Adrenal gland (tissue), 12 donors: ENCODE results near the gene RAB3B. TPM values are rescaled to one million over a fixed set of nuclear protein-coding genes. Genes with fewer than 3 reads are reported as not detected.

Experiments
- DNase-seq, 7 donors: peaks; one replicate each; pipeline ENCODE4 v3.0.0-alpha.2; 2019 to 2020
- H3K27ac ChIP-seq, 5 donors: fragments of 200-600 bp; sonication (generic) in 4 of 5; 1 replicate in 3 of 5; 2 replicates in 2 of 5; pipeline versions ENCODE4 v1.5.1 to v1.8.0; 2016 to 2020; ENCODE audit warnings: mild to moderate bottlenecking in 1 of 5
- H3K27me3 ChIP-seq: fragments of 200-600 bp; 2 replicates; pipeline ENCODE4 v1.8.0; 2021
- H3K36me3 ChIP-seq, 2 donors: fragments of 200-600 bp; replicated peaks in 1 of 2; 1 replicate in 1 of 2; 2 replicates in 1 of 2; pipeline versions ENCODE4 v1.5.1 to v1.8.0; 2018 to 2022
- H3K4me1 ChIP-seq, 2 donors: fragments of 200-600 bp; replicated peaks in 1 of 2; 1 replicate in 1 of 2; 2 replicates in 1 of 2; pipeline versions ENCODE4 v1.5.1 to v1.8.0; 2018 to 2021
- H3K4me3 ChIP-seq, 4 donors: fragments of 200-600 bp; sonication (generic) in 3 of 4; one replicate each; pipeline ENCODE4 v1.5.1; 2016 to 2018
- H3K9me3 ChIP-seq, 3 donors: fragments of 200-600 bp; sonication (generic) in 1 of 3; replicated peaks in 1 of 3; 1 replicate in 2 of 3; 2 replicates in 1 of 3; pipeline versions ENCODE4 v1.5.1 to v1.8.0; 2016 to 2021
- POLR2A ChIP-seq, 2 donors: fragments of 450-650 bp; IDR thresholded peaks; one replicate each; pipeline ENCODE4 v1.6.1; 2017; ENCODE audit warnings: antibody characterized with exemption in 2 of 2, mild to moderate bottlenecking in 2 of 2, moderate library complexity in 1 of 2
- WGBS, 4 donors: extraction: QIAGEN DNeasy Blood & Tissue Kit in 2 of 4; methylation state at CpG; one replicate each; pipeline versions ENCODE4 v1.1.5 to v1.1.7; 2013 to 2017; 5-methylcytosine and 5-hydroxymethylcytosine counted together
- intact Hi-C, 2 donors: fragments of 100-400 bp; cut with DNase I; formaldehyde crosslinking; loops; one replicate each; pipeline versions ENCODE4 v1.14.1 to v1.15.0; 2022 to 2023
- polyA plus RNA-seq, 3 donors: library from polyadenylated mRNA; stranded (reverse); fragments of 200-250 nt in 2 of 3; fragments of 350-450 nt in 1 of 3; fragmentation: Illumina TruSeq in 1 of 3; extraction: RNeasy Lipid Tissue Mini Kit (QIAGEN cat#74804) in 1 of 3; gene quantifications; one replicate each; pipeline ENCODE4 v1.2.3, GENCODE V29; 2013 to 2014
- total RNA-seq, 9 donors: library from RNA; depleted of rRNA in 4 of 9; stranded (reverse); fragments of >200 nt in 4 of 9; fragments of 120-200 nt in 1 of 9; fragmentation: NEBNext Ultra II Directional in 1 of 9; extraction: Animal tissue kit (Norgen Biotek cat#: 25700) in 1 of 9; gene quantifications; one replicate each; pipeline versions ENCODE4 v1.1.0 to v1.2.4, GENCODE V29; 2013 to 2023
- TF ChIP-seq, protein P1 (sequence below), 6 experiments: fragments of 450-650 bp in 4 of 6; fragments of 200-600 bp in 2 of 6; sonication (generic) in 1 of 6; IDR thresholded peaks; 1 replicate in 5 of 6; 2 replicates in 1 of 6; pipeline versions ENCODE4 v1.5.1 to v1.8.0; 2016 to 2021; ENCODE audit warnings: antibody characterized with exemption in 6 of 6, mild to moderate bottlenecking in 2 of 6, moderate library complexity in 1 of 6
- donor health status: healthy with polysubstance abuse.
- donor health status: Bipolar disorder and iron deficiency.
- donor health status: DM: yes; HTN: yes; CAD: no.
- donor health status: DM: no; HTN: no; CAD: no.
- donor health status: DM: no; HTN: no; CAD: no.
- donor health status: DM: yes; HTN: yes; CAD: no.

RAB3B gene
- total and polyA plus RNA-seq, 12 donors: 0.20 to 9.2 (median 2.1) TPM

DNA sequence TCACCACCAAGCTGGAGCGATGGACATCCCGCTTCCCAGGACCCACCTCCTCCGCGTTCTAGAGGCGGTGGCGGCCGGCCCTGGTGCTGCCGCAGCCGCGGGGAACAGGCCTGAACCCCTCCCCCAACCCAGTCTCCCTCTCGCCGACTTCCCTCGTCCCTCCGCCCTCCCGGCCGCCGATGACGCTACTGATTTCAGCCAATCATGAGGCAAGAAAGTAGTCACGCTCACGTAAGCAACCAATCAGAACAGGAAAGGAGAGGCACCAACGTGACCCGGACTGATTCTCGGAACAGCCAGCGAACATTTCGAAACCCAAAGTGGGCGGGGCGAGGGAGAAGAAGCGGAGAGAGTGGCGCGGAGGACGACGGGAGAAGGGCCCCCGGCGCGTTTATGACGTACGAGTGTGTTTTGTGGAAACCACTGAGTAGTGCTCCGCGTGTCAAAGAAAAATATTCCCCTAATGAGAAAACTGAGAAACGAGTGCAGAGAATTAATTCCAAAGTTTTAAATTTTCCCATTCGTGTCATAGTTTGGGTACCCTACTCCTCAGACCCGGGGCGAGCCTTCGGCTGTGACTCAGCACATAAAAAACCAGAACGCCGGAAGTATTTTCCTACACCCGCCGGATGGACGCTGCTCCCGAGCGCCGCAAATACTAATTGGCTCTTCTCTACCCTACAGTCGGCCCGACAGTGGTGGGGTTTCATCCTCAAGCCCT, 111.7 kb downstream of the RAB3B start, which contains the start of gene NRDC:
TSS of gene NRDC (minus strand) at position 112 of the 721 bp plus-strand sequence. CDS start 112 bp downstream, outside the sequence.
- H3K27me3 ChIP-seq: no peaks in the 10 kb centered on the region
- DNase-seq: peak; percentile 100
- intact Hi-C loops: no loop called here
- TF ChIP-seq, protein P1, sequence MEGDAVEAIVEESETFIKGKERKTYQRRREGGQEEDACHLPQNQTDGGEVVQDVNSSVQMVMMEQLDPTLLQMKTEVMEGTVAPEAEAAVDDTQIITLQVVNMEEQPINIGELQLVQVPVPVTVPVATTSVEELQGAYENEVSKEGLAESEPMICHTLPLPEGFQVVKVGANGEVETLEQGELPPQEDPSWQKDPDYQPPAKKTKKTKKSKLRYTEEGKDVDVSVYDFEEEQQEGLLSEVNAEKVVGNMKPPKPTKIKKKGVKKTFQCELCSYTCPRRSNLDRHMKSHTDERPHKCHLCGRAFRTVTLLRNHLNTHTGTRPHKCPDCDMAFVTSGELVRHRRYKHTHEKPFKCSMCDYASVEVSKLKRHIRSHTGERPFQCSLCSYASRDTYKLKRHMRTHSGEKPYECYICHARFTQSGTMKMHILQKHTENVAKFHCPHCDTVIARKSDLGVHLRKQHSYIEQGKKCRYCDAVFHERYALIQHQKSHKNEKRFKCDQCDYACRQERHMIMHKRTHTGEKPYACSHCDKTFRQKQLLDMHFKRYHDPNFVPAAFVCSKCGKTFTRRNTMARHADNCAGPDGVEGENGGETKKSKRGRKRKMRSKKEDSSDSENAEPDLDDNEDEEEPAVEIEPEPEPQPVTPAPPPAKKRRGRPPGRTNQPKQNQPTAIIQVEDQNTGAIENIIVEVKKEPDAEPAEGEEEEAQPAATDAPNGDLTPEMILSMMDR (IDR thresholded peaks at IDR 0.05): no peak
- peak; percentile 92 to 96 for TF ChIP-seq POLR2A (IDR thresholded peaks at IDR 0.05)
- WGBS, 4 donors: 0% methylated on average over 34 to 54 of the region's 54 CpGs
- H3K4me1 ChIP-seq: peaks cover 18 to 32% of the 10 kb centered on the region in 2 donors
- H3K27ac ChIP-seq: peak within 1 kb of the TSS; percentile 95 to 99 (median 98)
- no peaks in the 10 kb centered on the region for H3K36me3 ChIP-seq
- H3K9me3 ChIP-seq: no peaks in the 10 kb centered on the region
- H3K4me3 ChIP-seq: peak within 1 kb of the TSS; percentile 67 to 97 (median 96)

DNA sequence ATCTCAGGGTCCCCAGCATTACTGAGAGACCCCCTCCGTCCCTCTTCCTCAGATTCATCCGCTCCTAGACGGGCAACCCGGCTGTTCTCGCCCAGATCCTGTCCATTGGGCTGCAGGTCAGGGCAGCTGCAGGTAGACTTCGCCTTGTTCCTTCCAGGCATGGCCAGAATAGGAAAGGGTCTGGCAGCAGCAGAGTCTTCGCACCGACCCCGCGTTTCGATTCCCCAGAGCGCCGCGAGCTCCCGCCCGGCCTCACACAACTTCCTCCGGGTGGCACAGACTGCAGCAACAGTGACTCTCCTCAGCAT, 112.2 kb downstream of the RAB3B start:
- Histone ChIP-seq H3K9me3 (no peaks in the 10 kb centered on the region), H3K27me3 (no peaks in the 10 kb centered on the region), H3K4me1 (peaks cover 18 to 32% of the 10 kb centered on the region in 2 donors), H3K4me3 (peak overlapping the region; percentile 67 to 97 (median 96)), H3K36me3 (no peaks in the 10 kb centered on the region), H3K27ac (peak overlapping the region; percentile 95 to 99 (median 98))
- intact Hi-C loops: no loop called here
- WGBS, 4 donors: 0 to 1% (median 0%) methylated on average over 1 to 17 of the region's 17 CpGs
- DNase-seq: no peak
- TF ChIP-seq POLR2A (IDR thresholded peaks at IDR 0.05): no peak
- TF ChIP-seq, protein P1 (IDR thresholded peaks at IDR 0.05): peak in 1 of 6 experiments; percentile 10

DNA sequence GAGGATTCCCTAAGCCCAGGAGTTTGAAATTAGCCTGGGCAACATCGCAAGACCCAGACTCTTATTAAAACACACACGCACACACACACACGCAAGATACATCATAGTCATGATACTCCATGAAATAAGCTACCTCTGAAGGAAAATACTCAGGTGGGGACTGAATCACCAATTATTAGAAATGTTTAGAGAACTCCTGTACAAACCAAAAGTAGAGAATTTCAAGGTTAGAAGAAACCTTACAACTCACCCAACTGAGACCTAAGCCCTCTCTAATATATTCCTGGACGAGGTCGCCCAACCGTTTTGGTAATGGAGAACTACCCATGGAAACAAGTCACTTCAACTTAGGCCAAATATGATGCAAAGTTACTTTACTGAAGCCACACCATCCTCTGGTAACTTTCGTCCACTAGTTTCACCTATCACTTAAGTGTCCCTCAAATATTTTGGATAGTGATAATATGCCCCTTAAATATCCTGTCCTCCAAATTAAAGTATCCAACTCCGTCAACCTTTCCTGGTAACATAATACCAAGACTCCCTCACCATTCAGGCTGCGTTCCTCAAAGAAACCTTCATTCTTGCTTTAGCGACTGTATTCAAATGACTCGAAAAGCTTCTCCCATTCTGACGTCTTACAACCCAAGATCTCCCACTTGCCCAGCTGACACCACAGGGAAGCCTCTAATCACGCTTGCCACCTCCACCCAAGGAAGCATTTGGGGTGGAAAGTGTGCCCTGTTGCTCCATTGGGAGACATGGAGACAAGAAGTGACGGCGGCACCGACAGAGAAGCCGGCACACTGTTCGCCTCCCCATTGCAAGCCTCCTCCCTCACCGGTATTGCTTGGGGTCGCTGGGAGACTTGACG, 112.8 kb downstream of the RAB3B start:
- intact Hi-C loops: no loop called here
- no peaks in the 10 kb centered on the region for H3K9me3 ChIP-seq
- no peak for TF ChIP-seq POLR2A (IDR thresholded peaks at IDR 0.05)
- TF ChIP-seq, protein P1 (IDR thresholded peaks at IDR 0.05): no peak
- H3K36me3 ChIP-seq: no peaks in the 10 kb centered on the region
- DNase-seq: peak; percentile 31 to 67 (median 46)
- peaks cover 18 to 32% of the 10 kb centered on the region in 2 donors for H3K4me1 ChIP-seq
- 12 to 22% (median 17%) methylated on average over 13 to 21 of the region's 21 CpGs for WGBS, 4 donors
- H3K4me3 ChIP-seq: peak overlapping the region; percentile 67 to 97 (median 96)
- no peaks in the 10 kb centered on the region for H3K27me3 ChIP-seq
- peak overlapping the region; percentile 95 to 99 (median 98) for H3K27ac ChIP-seq

DNA sequence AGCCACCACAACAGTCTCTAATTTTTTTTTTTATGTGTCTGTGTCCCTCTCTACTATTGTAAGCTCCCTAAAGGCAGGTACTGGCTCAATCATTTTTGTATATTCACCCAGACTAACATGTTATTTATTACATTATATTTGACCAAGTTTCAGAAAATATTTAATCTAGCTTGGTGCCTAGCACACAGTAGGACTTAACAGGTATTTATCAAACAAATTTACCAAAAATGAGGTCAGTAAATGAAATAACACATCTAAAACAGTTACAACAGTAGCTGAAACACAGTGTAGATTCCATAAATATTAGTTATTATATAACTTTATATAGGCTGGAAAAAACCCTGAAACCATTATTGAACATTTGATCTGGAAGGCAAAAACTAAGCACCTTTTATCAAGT, 114.7 kb downstream of the RAB3B start:
- Histone ChIP-seq H3K27ac (no peak overlapping the region), H3K4me3 (peak overlapping the region in 1 of 4 donors; percentile 67), H3K9me3 (no peaks in the 10 kb centered on the region), H3K36me3 (no peaks in the 10 kb centered on the region), H3K27me3 (no peaks in the 10 kb centered on the region), H3K4me1 (peaks cover 18 to 44% of the 10 kb centered on the region in 2 donors)
- TF ChIP-seq POLR2A (IDR thresholded peaks at IDR 0.05): no peak
- TF ChIP-seq, protein P1 (IDR thresholded peaks at IDR 0.05): no peak
- intact Hi-C loops: no loop called here
- no peak for DNase-seq
